ENCODE measurements around the gene NT5C1B. TPM values are rescaled to one million over a fixed set of nuclear protein-coding genes. Genes with fewer than 3 reads are reported as not detected.
"Not testable (repeated sequence)": the region's sequence is repeated elsewhere in the genome, so short reads cannot be mapped to it uniquely, and the experiment has no call there.

NT5C1B gene
- total RNA-seq: not detected
- long read RNA-seq: 0 reads

DNA sequence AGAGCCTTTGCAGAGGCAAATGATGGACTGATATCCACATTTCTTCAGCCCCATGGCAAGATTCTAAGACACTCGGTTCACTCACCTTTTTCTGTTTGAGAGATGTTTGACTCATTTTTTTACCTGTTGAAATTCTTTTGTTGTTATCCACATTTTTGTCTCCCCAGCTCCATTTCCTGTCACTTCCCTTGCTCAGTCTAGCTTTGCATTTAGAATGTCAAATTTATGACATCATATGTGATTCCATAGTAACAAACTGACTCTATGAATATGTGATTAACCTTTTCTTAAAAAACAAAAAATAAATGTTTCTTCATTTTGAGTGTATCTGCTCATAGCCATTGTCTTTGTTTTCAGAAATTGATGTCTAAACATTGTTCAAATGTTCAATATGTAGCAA is at the start of gene NT5C1B:
NT5C1B (minus strand) TSS at position 216 of the 400 bp plus-strand sequence; CDS start at position 115, 101 bp downstream.
- ATAC-seq: no peak
- intact Hi-C loops (cut with DNase I): no loop called here
- DNase-seq (ENCODE audit: missing footprints): no peak

DNA sequence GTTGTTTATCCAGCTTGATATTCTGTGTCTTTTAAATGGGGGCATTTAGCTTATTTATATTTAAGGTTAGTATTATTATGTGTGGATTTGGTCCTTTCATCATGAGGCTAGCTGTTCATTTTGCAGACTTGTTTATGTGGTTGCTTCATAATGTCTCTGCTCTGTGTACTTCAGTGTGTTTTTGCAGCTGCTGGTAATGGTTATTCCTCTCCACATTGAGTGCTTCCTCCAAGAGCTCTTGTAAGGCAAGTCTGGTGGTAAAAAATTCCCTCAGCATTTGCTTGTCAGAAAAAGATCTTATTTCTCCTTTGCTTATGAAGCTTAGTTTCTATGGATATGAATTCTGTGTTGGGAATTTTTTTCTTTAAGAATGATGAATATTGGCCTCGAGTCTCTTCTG is 47.8 kb upstream of the NT5C1B start:
- no peak for DNase-seq (ENCODE audit: missing footprints)
- no peak for ATAC-seq
- intact Hi-C loops (cut with DNase I): no loop called here

- ATAC-seq; DNase-seq (ENCODE audit: missing footprints); intact Hi-C loops (cut with DNase I): not testable (repeated sequence)
Observed at GRCh38 chr2:18632699-18633098, 43.3 kb upstream of the NT5C1B start.

- ATAC-seq (no peak), DNase-seq (ENCODE audit: missing footprints) (no peak)
- intact Hi-C loops (cut with DNase I): no loop called here
Observed at GRCh38 chr2:18630941-18631340, 41.6 kb upstream of the NT5C1B start.

- DNase-seq (ENCODE audit: missing footprints): no peak
- intact Hi-C loops (cut with DNase I): no loop called here
- no peak for ATAC-seq
Observed at GRCh38 chr2:18630541-18630940, 41.2 kb upstream of the NT5C1B start.

DNA sequence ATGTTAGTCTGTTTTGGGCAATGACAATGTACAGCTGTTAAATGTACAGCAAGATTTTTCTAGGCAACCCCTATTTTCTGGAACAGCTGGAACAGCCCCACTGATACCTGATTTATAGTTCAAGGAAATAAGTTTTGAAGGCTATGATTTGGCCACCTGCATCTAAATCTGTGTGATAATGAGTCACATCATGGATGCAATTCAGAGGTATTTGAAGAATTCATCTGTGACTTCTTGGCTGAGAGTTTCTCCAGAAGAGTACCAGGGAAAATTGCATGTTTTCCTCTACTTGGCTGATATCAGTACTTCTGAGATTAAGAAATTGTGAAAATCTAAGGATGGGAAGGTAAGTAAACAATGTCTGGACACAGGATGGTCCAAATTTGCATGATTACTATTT is 40.7 kb upstream of the NT5C1B start:
- intact Hi-C loops (cut with DNase I): no loop called here
- DNase-seq (ENCODE audit: missing footprints): no peak
- no peak for ATAC-seq

GRCh38 chr2:18626958-18627650 is 37.7 kb upstream of the NT5C1B start:
- DNase-seq (ENCODE audit: missing footprints) (no peak), ATAC-seq (no peak)
- intact Hi-C loops (cut with DNase I): no loop called here

- intact Hi-C loops (cut with DNase I): no loop called here
- peak; percentile 62 for ATAC-seq
- DNase-seq (ENCODE audit: missing footprints): no peak
Observed at GRCh38 chr2:18626256-18626668, 36.9 kb upstream of the NT5C1B start.

GRCh38 chr2:18625563-18625962 is 36.2 kb upstream of the NT5C1B start:
- intact Hi-C loops (cut with DNase I): no loop called here
- no peak for ATAC-seq

GRCh38 chr2:18623782-18624181 is 34.4 kb upstream of the NT5C1B start:
- ATAC-seq: no peak
- no peak for DNase-seq (ENCODE audit: missing footprints)
- intact Hi-C loops (cut with DNase I): no loop called here

More at GRCh38 chr2:18625563-18625962, 36.2 kb upstream of the NT5C1B start:
- no peak for DNase-seq (ENCODE audit: missing footprints)

DNA sequence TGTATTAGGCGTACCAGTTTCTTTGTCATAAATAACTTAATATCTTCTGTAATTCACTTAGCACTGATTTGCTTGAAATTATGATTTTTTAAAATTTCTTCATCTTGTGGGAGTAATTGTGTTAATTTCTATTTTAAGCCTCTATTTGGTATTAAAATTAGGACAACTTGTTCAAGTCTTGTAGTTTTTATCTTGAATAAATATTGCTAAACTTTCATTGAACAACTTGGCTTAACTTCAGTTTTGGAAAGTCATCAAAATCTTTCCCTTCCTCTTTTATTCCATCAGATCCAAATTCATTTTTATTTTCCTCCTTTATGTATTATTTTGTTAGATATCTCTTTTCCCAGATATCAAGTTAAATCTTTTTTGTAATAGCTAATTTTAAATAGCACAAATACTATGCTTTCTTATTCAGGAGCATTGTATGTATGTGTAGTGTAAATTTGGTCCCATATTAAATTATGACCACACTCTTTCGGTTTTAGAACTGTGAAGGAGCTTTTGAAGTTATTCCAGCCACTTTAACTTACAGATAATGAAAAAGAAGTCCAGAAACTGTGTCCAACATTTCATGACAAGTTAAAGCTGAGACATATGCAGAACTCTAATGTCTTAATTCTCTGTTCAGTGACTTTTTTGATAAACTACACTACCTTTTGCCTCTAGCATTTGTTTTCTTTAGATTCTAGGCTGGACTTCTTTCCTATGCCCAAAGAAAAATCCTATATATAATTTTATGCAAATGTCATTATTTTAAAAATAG is 31.7 kb upstream of the NT5C1B start:
- intact Hi-C loops (cut with DNase I): no loop called here
- DNase-seq (ENCODE audit: missing footprints) (no peak), ATAC-seq (no peak)

DNA sequence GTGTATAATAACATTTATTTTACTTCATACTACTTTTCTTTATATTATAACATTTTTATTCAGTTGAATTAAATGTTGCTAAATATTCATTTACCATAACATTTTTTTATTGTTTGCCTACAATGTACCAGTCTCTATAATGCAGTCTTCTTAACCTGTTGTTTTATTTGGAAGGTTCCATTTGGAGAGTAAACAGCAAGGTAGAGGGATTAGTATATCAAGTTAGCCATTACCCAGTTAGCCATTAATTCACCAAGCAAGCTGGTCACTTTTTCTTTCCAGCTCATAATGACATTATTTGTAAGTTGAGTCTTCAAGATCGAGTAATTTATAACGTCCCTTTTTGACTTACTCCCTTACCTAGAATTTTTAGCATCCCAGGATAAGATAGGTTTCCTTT is 29.7 kb upstream of the NT5C1B start:
- intact Hi-C loops (cut with DNase I): no loop called here
- ATAC-seq (no peak), DNase-seq (ENCODE audit: missing footprints) (no peak)

GRCh38 chr2:18614041-18614440 is 24.7 kb upstream of the NT5C1B start:
- intact Hi-C loops (cut with DNase I): no loop called here
- DNase-seq (ENCODE audit: missing footprints) (no peak), ATAC-seq (no peak)

- ATAC-seq: no peak
- intact Hi-C loops (cut with DNase I): no loop called here
Observed at GRCh38 chr2:18612133-18612532, 22.8 kb upstream of the NT5C1B start.

GRCh38 chr2:18611604-18612003 is 22.2 kb upstream of the NT5C1B start:
- no peak for ATAC-seq
- intact Hi-C loops (cut with DNase I): no loop called here
- no peak for DNase-seq (ENCODE audit: missing footprints)

More at GRCh38 chr2:18612133-18612532, 22.8 kb upstream of the NT5C1B start:
- no peak for DNase-seq (ENCODE audit: missing footprints)

- DNase-seq (ENCODE audit: missing footprints): no peak
- intact Hi-C loops (cut with DNase I): no loop called here
- ATAC-seq: no peak
Observed at GRCh38 chr2:18611184-18611583, 21.8 kb upstream of the NT5C1B start.

- no peak for DNase-seq (ENCODE audit: missing footprints)
- intact Hi-C loops (cut with DNase I): no loop called here
- no peak for ATAC-seq
Observed at GRCh38 chr2:18610651-18611050, 21.3 kb upstream of the NT5C1B start.

DNA sequence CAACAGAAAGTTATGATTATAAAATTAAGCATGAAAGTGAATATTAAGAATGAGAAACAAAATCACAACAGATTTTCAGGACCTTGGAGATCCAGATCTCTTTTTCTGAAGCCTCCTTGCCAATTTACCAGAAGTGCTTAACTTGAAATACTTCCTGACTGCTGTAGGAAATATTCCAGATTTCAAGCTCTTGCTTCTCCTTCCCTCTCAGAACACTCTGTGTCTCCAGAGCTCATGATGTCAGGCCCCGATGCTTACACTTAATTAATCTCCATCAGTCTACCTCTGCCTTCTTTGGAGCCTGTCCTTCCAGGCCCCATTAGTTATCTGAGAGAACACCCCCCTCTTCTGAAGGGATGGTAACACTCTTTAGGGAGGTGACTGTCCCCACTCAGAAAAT is 20.7 kb upstream of the NT5C1B start:
- intact Hi-C loops (cut with DNase I): no loop called here
- ATAC-seq (no peak), DNase-seq (ENCODE audit: missing footprints) (no peak)

DNA sequence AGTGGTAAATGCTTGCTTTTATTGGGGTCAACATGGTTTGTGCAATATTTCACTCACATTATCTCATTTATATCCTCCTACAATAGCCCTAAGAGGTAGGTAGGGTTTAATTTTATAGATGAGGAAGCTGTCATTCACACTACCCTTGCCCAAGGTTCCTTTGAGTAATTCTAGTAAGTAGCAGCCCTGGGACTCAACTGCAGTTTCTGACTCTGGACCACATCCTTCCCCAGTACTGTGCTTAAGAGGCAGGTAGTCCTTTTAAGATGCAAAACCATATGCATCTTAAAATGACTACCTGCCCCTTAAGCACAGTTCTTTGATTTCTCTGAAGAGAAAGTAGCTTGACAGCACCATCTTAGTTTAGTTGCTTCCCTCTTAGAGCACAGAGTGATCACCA is 15.7 kb upstream of the NT5C1B start:
- ATAC-seq: no peak
- no peak for DNase-seq (ENCODE audit: missing footprints)
- intact Hi-C loops (cut with DNase I): no loop called here

DNA sequence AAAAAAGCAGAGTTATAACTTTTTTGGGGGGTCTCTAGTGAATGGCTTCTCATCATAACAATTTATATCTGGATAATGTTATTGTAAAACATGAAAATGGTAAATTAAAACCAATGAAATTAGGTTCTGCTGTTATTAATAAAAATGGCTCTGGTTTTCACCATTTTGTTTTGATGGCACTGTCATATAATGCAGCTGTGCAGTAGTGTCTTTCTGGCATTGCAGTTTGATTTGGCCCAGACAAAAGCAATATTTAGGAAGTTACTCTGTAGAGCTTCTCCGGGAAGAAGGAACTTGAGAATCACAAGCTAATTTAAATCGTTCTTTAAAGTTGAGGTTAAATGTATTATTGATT is 15.1 kb upstream of the NT5C1B start:
- intact Hi-C loops (cut with DNase I): no loop called here
- DNase-seq (ENCODE audit: missing footprints): no peak
- ATAC-seq: no peak

Data from Right ventricle myocardium inferior (tissue), 1 donor.